ENCODE data around the gene THSD1. TPM values are rescaled to one million over a fixed set of nuclear protein-coding genes. Genes with fewer than 3 reads are reported as not detected.

Gene THSD1
- total RNA-seq, 1 experiment from 2014 or later = 0.85 TPM

DNA sequence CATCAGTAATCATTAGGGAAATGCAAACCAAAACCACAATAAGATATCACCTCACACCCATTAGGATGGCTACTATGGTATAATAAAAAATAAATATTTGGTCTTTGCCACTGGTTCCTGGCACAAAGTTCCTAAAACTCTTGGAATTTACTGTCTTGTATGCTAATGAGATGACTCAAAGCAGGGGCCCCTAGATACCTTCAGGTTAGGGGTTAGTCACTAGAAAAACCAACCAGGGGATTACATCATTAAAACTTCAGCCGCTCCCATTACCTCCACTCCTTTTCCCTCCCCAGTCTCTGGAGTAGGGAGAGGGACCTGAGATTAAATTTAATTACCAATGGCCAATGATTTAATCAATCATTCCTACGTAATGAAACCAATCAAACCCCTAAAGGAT is 49.6 kb downstream of the THSD1 start:
- Mint-ChIP-seq H3K27ac (ENCODE audit: unreplicated experiment) (no peak overlapping the region), H3K9me3 (ENCODE audit: low read depth, unreplicated experiment) (no peaks in the 10 kb centered on the region), H3K4me1 (ENCODE audit: low read depth, unreplicated experiment) (peaks cover 14% of the 10 kb centered on the region), H3K27me3 (ENCODE audit: unreplicated experiment) (no peaks in the 10 kb centered on the region), H3K36me3 (ENCODE audit: insufficient read depth, unreplicated experiment) (no peaks in the 10 kb centered on the region), H3K4me3 (ENCODE audit: low read depth, unreplicated experiment) (no peak overlapping the region)
- no peak for DNase-seq
- no TSS peak for BruUV-seq (replicated peaks)
- TF ChIP-seq, protein P1, sequence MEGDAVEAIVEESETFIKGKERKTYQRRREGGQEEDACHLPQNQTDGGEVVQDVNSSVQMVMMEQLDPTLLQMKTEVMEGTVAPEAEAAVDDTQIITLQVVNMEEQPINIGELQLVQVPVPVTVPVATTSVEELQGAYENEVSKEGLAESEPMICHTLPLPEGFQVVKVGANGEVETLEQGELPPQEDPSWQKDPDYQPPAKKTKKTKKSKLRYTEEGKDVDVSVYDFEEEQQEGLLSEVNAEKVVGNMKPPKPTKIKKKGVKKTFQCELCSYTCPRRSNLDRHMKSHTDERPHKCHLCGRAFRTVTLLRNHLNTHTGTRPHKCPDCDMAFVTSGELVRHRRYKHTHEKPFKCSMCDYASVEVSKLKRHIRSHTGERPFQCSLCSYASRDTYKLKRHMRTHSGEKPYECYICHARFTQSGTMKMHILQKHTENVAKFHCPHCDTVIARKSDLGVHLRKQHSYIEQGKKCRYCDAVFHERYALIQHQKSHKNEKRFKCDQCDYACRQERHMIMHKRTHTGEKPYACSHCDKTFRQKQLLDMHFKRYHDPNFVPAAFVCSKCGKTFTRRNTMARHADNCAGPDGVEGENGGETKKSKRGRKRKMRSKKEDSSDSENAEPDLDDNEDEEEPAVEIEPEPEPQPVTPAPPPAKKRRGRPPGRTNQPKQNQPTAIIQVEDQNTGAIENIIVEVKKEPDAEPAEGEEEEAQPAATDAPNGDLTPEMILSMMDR (IDR thresholded peaks at IDR 0.05; ENCODE audit: unreplicated experiment) = no peak
- intact Hi-C loops (cut with micrococcal nuclease; ENCODE audit: unreplicated experiment) = no loop called here
- CTCF ChIA-PET = no interaction called here

GRCh38 chr13:52353193-52353592 is 52.8 kb downstream of the THSD1 start:
- TF ChIP-seq, protein P1 (IDR thresholded peaks at IDR 0.05; ENCODE audit: unreplicated experiment) = no peak
- intact Hi-C loops (cut with micrococcal nuclease; ENCODE audit: unreplicated experiment) = no loop called here
- no peaks in the 10 kb centered on the region for H3K9me3 Mint-ChIP-seq (ENCODE audit: low read depth, unreplicated experiment)
- no TSS peak for BruUV-seq (replicated peaks)
- no peak for DNase-seq
- peaks cover 20% of the 10 kb centered on the region for H3K4me1 Mint-ChIP-seq (ENCODE audit: low read depth, unreplicated experiment)
- H3K36me3 Mint-ChIP-seq (ENCODE audit: insufficient read depth, unreplicated experiment) = no peaks in the 10 kb centered on the region
- no peaks in the 10 kb centered on the region for H3K27me3 Mint-ChIP-seq (ENCODE audit: unreplicated experiment)
- H3K4me3 Mint-ChIP-seq (ENCODE audit: low read depth, unreplicated experiment) = no peak overlapping the region
- CTCF ChIA-PET = no interaction called here
- no peak overlapping the region for H3K27ac Mint-ChIP-seq (ENCODE audit: unreplicated experiment)

DNA sequence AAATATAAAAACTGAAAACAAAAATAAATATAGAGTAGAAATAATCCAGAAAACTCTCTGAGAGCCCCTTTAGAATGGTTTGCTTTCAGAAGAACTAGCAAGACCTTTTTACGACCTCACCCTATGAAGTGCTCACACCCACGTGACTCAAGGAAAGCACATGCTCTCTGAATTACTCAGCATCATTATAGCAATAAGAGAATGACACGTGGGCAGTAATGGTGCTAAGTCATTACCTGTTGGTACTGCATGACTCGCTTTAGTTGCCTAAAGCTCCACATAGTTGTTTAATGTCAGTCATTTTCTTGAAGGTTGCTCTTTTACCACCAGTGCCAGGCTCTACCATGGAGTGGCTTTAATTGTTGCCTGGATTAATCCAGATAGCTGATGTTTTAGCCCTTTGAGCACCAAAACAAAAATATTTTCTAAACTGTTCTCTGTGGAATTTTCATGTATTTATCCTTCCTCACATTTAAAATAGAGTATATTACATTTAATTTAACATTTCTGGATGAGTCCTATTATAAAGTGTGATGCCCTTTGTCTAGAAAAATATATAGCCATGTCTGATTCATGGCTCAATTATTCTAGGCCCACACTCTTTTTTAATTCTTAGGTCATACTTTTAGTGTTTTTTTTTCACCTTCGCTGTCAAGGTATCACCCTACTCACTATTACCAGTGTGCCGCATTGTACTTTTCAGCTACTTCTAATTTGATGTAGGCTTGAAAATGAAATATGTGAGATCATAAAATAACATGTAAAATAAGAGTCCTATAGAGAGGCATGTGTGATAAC is 56.8 kb downstream of the THSD1 start:
- no peaks in the 10 kb centered on the region for H3K36me3 Mint-ChIP-seq (ENCODE audit: insufficient read depth, unreplicated experiment)
- H3K4me3 Mint-ChIP-seq (ENCODE audit: low read depth, unreplicated experiment) = no peak overlapping the region
- intact Hi-C loops (cut with micrococcal nuclease; ENCODE audit: unreplicated experiment) = no loop called here
- H3K27me3 Mint-ChIP-seq (ENCODE audit: unreplicated experiment) = no peaks in the 10 kb centered on the region
- DNase-seq = peak; percentile 32
- BruUV-seq (replicated peaks) = no TSS peak
- peaks cover 10% of the 10 kb centered on the region for H3K4me1 Mint-ChIP-seq (ENCODE audit: low read depth, unreplicated experiment)
- no peaks in the 10 kb centered on the region for H3K9me3 Mint-ChIP-seq (ENCODE audit: low read depth, unreplicated experiment)
- peak overlapping the region; percentile 28 for H3K27ac Mint-ChIP-seq (ENCODE audit: unreplicated experiment)
- TF ChIP-seq, protein P1 (IDR thresholded peaks at IDR 0.05; ENCODE audit: unreplicated experiment) = no peak
- CTCF ChIA-PET = interaction anchor here (0.7 to 0.9 kb wide), 3 partner anchors 22 to 66 kb away, joined by 3 to 4 read pairs (median 3); no protein-coding TSS in a partner anchor

GRCh38 chr13:52348071-52348470 is 57.9 kb downstream of the THSD1 start:
- BruUV-seq (replicated peaks) = no TSS peak
- intact Hi-C loops (cut with micrococcal nuclease; ENCODE audit: unreplicated experiment) = no loop called here
- no peak overlapping the region for H3K4me3 Mint-ChIP-seq (ENCODE audit: low read depth, unreplicated experiment)
- H3K36me3 Mint-ChIP-seq (ENCODE audit: insufficient read depth, unreplicated experiment) = no peaks in the 10 kb centered on the region
- no peaks in the 10 kb centered on the region for H3K27me3 Mint-ChIP-seq (ENCODE audit: unreplicated experiment)
- CTCF ChIA-PET = interaction anchor here (0.7 to 1.2 kb wide), 2 partner anchors 23 to 102 kb away, joined by 3 to 13 read pairs; partner anchors contain the start of gene VPS36
- no peaks in the 10 kb centered on the region for H3K9me3 Mint-ChIP-seq (ENCODE audit: low read depth, unreplicated experiment)
- no peak for DNase-seq
- no peak overlapping the region for H3K27ac Mint-ChIP-seq (ENCODE audit: unreplicated experiment)
- TF ChIP-seq, protein P1 (IDR thresholded peaks at IDR 0.05; ENCODE audit: unreplicated experiment) = no peak
- peaks cover 10% of the 10 kb centered on the region for H3K4me1 Mint-ChIP-seq (ENCODE audit: low read depth, unreplicated experiment)
